Stomach (tissue), 19 donors: ENCODE data around the gene TROAP. TPM values are rescaled to one million over a fixed set of nuclear protein-coding genes. Genes with fewer than 3 reads are reported as not detected.

Experiments
- DNase-seq, 2 donors: peaks; one replicate each; pipeline versions ENCODE4 v3.0.0 to v3.0.0-alpha.2; 2013 to 2019
- H3K27ac ChIP-seq, 5 donors: fragments of 200-600 bp in 4 of 5; sonication (generic) in 4 of 5; one replicate each; pipeline ENCODE4 v1.5.1; 2013 to 2019; ENCODE audit warnings: mild to moderate bottlenecking in 1 of 5, moderate library complexity in 1 of 5
- H3K27me3 ChIP-seq, 3 donors: fragments of 200-600 bp; sonication (generic); one replicate each; pipeline ENCODE4 v1.5.1; 2017 to 2019; ENCODE audit warnings: mixed run types in 1 of 3
- H3K36me3 ChIP-seq, 4 donors: fragments of 200-600 bp; sonication (generic); 1 replicate in 3 of 4; 2 replicates in 1 of 4; pipeline ENCODE4 v1.5.1; 2016 to 2019
- H3K4me1 ChIP-seq, 4 donors: fragments of 200-600 bp; sonication (generic); one replicate each; pipeline ENCODE4 v1.5.1; 2016 to 2019
- H3K4me3 ChIP-seq, 4 donors: fragments of 200-600 bp; sonication (generic) in 3 of 4; one replicate each; pipeline ENCODE4 v1.5.1; 2016 to 2019; ENCODE audit warnings: mild to moderate bottlenecking in 1 of 4
- H3K9me3 ChIP-seq, 4 donors: fragments of 200-600 bp; sonication (generic); one replicate each; pipeline ENCODE4 v1.5.1; 2016 to 2019
- CTCF ChIP-seq, 7 experiments: fragments of 450-650 bp in 4 of 7; fragments of 200-600 bp in 3 of 7; sonication (generic) in 3 of 7; IDR thresholded peaks; one replicate each; pipeline ENCODE4 v1.5.1; 2016 to 2019; ENCODE audit warnings: antibody characterized with exemption in 7 of 7, control low read depth in 2 of 7, mild to moderate bottlenecking in 1 of 7
- EP300 ChIP-seq: sonication (generic); formaldehyde crosslinking; IDR thresholded peaks from one replicate; pipeline ENCODE4 v1.6.1; 2017; ENCODE audit warnings: antibody characterized with exemption
- POLR2A ChIP-seq, 4 donors: fragments of 450-650 bp; IDR thresholded peaks; one replicate each; pipeline ENCODE4 v1.6.1; 2016; ENCODE audit warnings: antibody characterized with exemption in 4 of 4, control low read depth in 2 of 4, mild to moderate bottlenecking in 1 of 4, moderate library complexity in 1 of 4
- POLR2AphosphoS5 ChIP-seq, 3 donors: sonication (generic); formaldehyde crosslinking; IDR thresholded peaks; one replicate each; pipeline ENCODE4 v1.6.1; 2016; ENCODE audit warnings: antibody characterized with exemption in 3 of 3
- WGBS, 5 donors: extraction: QIAGEN DNeasy Blood & Tissue Kit in 3 of 5; methylation state at CpG; one replicate each; pipeline versions ENCODE4 v1.1.5 to v1.1.7; 2013 to 2018; 5-methylcytosine and 5-hydroxymethylcytosine counted together
- intact Hi-C: fragments of 100-400 bp; cut with DNase I; formaldehyde crosslinking; loops from one replicate; pipeline ENCODE4 v1.15.1; 2023; ENCODE audit warnings: low total_unique reads
- long read RNA-seq, 10 donors: transcript quantifications; one replicate each; lab custom pipeline, GENCODE V29; 2026
- polyA plus RNA-seq, 3 donors: library from polyadenylated mRNA; stranded (reverse); fragments of 200-250 nt; gene quantifications; one replicate each; pipeline ENCODE4 v1.2.3, GENCODE V29; 2013
- total RNA-seq, 5 donors: library from RNA; depleted of rRNA; stranded (reverse); fragments of >200 nt; gene quantifications; one replicate each; pipeline versions ENCODE4 v1.1.0 to v1.2.3, GENCODE V29; 2014 to 2016
- donor health status: healthy with polysubstance abuse.
- donor health status: Bipolar disorder and iron deficiency.
- donor health status: healthy.

The TROAP gene
- total RNA-seq (10 to 100 TPM in 2 of 5 donors, 1 to 10 TPM in 3; 1.4 to 54.2 (median 8.5) TPM), polyA plus RNA-seq (10 to 100 TPM in 1 of 3 donors, 1 to 10 TPM in 2; 3.2 to 15.7 (median 8.9) TPM)
- long read RNA-seq, donor 1, partial matches to known transcripts: 0 of 1 reads
- long read RNA-seq, donor 1, other reads (novel, unspliced or antisense): 0 of 1 reads
- long read RNA-seq, donor 2, partial matches to known transcripts: 0 of 1 reads
- long read RNA-seq, donor 2, other reads (novel, unspliced or antisense): 0 of 1 reads
- long read RNA-seq, donor 3, partial matches to known transcripts: 0 of 2 reads
- long read RNA-seq, donor 3, other reads (novel, unspliced or antisense): 0 of 2 reads
- long read RNA-seq, donor 4, partial matches to known transcripts: 0 of 1 reads
- long read RNA-seq, donor 4, other reads (novel, unspliced or antisense): 0 of 1 reads
- long read RNA-seq, donor 5, partial matches to known transcripts: 0 of 1 reads
- long read RNA-seq, donor 5, other reads (novel, unspliced or antisense): 0 of 1 reads
- long read RNA-seq, donor 6, partial matches to known transcripts: 0 of 2 reads
- long read RNA-seq, donor 6, other reads (novel, unspliced or antisense): 0 of 2 reads
- long read RNA-seq, donor 7, partial matches to known transcripts: 0 of 1 reads
- long read RNA-seq, donor 7, other reads (novel, unspliced or antisense): 0 of 1 reads
- long read RNA-seq, donor 8, partial matches to known transcripts: 0 of 1 reads
- long read RNA-seq, donor 8, other reads (novel, unspliced or antisense): 0 of 1 reads
- long read RNA-seq, donor 9, partial matches to known transcripts: 0 of 1 reads
- long read RNA-seq, donor 9, other reads (novel, unspliced or antisense): 0 of 1 reads
- long read RNA-seq, donor 10, partial matches to known transcripts: 0 of 1 reads
- long read RNA-seq, donor 10, other reads (novel, unspliced or antisense): 0 of 1 reads

- peak within 1 kb of the TSS; percentile 63 to 80 (median 70) for H3K27ac ChIP-seq
- intact Hi-C loops: no loop called here
- H3K36me3 ChIP-seq: peaks cover 0 to 8% (median 0%) of the 10 kb centered on the region in 4 donors
- TF ChIP-seq POLR2AphosphoS5 (IDR thresholded peaks at IDR 0.05): peak in 2 of 3 donors; percentile 68 to 78
- TF ChIP-seq EP300: no peak
- no peak for TF ChIP-seq CTCF (IDR thresholded peaks at IDR 0.05)
- peak in 1 of 4 donors; percentile 24 for TF ChIP-seq POLR2A (IDR thresholded peaks at IDR 0.05)
- 0 to 1% (median 1%) methylated on average over 61 to 65 of the region's 65 CpGs for WGBS, 5 donors
- no peaks in the 10 kb centered on the region for H3K9me3 ChIP-seq
- DNase-seq: peak; percentile 97 to 99
- H3K4me3 ChIP-seq: peak within 1 kb of the TSS; percentile 50 to 77 (median 69)
- H3K27me3 ChIP-seq: no peaks in the 10 kb centered on the region
- H3K4me1 ChIP-seq: peaks cover 12 to 21% (median 15%) of the 10 kb centered on the region in 4 donors
Observed at GRCh38 chr12:49322708-49323523, at the start of gene TROAP. TROAP (plus strand) TSS chr12:49323255; CDS start chr12:49323609, 354 bp downstream.

GRCh38 chr12:49273726-49274395 is 49.2 kb upstream of the TROAP start:
- peaks cover 0 to 6% (median 5%) of the 10 kb centered on the region in 4 donors for H3K4me1 ChIP-seq
- peaks cover 43 to 53% (median 51%) of the 10 kb centered on the region in 4 donors for H3K36me3 ChIP-seq
- H3K9me3 ChIP-seq: no peaks in the 10 kb centered on the region
- 91 to 96% (median 92%) methylated on average over 6 of the region's 6 CpGs for WGBS, 5 donors
- intact Hi-C loops: no loop called here
- no peak overlapping the region for H3K4me3 ChIP-seq
- no peak for DNase-seq
- H3K27me3 ChIP-seq: no peaks in the 10 kb centered on the region
- H3K27ac ChIP-seq: no peak overlapping the region
- TF ChIP-seq POLR2AphosphoS5 (IDR thresholded peaks at IDR 0.05) (peak in 1 of 3 donors; percentile 17), POLR2A (IDR thresholded peaks at IDR 0.05) (no peak)

GRCh38 chr12:49274396-49275069 is 48.5 kb upstream of the TROAP start:
- Histone ChIP-seq H3K27me3 (no peaks in the 10 kb centered on the region), H3K4me1 (no peaks in the 10 kb centered on the region), H3K4me3 (no peak overlapping the region), H3K36me3 (peaks cover 38 to 47% (median 45%) of the 10 kb centered on the region in 4 donors), H3K27ac (no peak overlapping the region), H3K9me3 (no peaks in the 10 kb centered on the region)
- TF ChIP-seq POLR2AphosphoS5 (IDR thresholded peaks at IDR 0.05) (no peak), CTCF (IDR thresholded peaks at IDR 0.05) (no peak), POLR2A (IDR thresholded peaks at IDR 0.05) (no peak), EP300 (no peak)
- 68 to 80% (median 72%) methylated on average over 7 of the region's 7 CpGs for WGBS, 5 donors
- intact Hi-C loops: no loop called here
- DNase-seq: no peak
